GM19452 (cell line): ENCODE data around the gene GHITM.
"Not testable (repeated sequence)": the region's sequence is repeated elsewhere in the genome, so short reads cannot be mapped to it uniquely, and the experiment has no call there.

Experiments
- ATAC-seq: cut with Tn5 transposase; IDR thresholded peaks from one replicate; pipeline ENCODE4 v1.9.1; 2021; ENCODE audit not compliant: unreplicated experiment

Gene GHITM

DNA sequence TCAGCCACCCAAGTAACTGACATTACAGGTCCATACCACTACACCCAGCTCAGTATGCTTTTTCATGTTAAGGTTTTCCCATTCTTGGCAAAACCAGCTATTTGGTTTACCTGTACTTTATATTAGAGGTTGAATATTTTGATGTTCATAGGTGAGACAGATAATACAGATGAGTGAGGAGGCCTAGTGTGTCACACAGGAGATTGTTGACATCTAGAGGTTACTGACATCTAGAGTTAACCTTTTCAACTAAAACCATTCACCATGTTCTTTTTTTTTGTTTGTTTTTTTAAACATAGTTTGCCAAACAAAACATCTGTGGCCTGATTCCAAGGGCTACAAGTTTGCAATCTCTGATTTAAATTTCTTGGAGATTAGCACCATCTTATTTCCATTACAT is 8.0 kb downstream of the GHITM start:
- no peak for ATAC-seq

DNA sequence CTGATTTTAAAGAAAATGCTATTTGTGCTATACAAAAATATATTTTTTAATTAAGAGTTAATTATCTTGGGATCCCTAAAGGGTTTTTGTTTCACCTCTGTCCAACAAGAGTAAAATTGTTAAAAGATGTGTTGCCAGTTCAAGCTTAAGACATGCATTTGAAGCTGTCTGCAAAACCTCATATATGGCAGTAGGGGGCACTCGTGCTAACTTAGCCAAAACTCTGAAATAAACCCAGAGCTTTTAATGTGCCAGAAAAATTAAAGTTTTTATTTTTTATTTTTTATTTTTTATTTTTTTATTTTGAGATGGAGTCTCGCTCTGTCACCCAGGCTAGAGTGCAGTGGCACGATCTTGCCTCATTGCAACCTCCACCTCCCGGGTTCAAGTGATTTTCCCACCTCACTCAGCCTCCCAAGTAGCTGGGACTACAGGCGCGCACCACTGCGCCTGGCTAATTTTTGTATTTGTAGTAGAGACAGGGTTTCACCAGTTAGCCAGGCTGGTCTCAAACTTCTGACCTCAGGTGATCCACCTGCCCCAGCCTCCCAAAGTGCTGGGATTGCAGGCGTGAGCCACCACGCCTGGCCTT is 8.8 kb downstream of the GHITM start:
- ATAC-seq: not testable (repeated sequence)

DNA sequence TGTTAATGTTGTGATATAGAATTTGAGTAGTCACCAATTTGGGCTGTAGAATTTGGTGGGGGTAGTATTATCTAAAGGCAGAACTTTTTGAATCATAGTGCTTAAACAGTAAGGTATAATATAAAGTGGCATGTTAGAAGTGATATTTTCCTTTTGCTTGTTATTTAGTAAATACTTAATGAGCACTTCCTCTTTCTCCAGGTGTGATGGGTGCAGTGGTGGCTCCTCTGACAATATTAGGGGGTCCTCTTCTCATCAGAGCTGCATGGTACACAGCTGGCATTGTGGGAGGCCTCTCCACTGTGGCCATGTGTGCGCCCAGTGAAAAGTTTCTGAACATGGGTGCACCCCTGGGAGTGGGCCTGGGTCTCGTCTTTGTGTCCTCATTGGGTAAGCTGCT is 10.5 kb downstream of the GHITM start:
- no peak for ATAC-seq

GRCh38 chr10:84152769-84153168 is 13.5 kb downstream of the GHITM start:
- ATAC-seq: no peak

- ATAC-seq: no peak
Observed at GRCh38 chr10:84155521-84155920, 16.2 kb downstream of the GHITM start.

GRCh38 chr10:84156009-84156408 is 16.7 kb downstream of the GHITM start:
- ATAC-seq: no peak

DNA sequence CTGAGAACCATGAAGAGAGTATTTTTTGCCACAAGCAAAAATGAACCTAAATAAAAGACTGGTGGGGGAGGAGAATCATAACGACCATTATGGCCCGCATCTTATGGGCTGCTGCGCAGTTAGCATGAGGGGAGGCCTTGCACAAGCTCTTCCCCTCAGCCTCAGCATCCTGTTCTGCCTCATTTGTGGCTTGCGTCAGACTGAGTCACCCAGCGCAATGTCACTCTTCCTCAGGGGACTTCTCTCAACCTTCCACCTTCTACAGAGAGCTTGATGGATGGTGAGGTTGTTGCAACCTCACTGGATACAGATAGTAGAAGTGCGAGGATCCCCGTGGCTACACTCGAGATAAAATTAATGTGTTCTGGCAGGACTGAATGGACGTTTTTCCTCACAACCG is 17.5 kb downstream of the GHITM start:
- no peak for ATAC-seq

GRCh38 chr10:84158061-84158460 is 18.8 kb downstream of the GHITM start:
- no peak for ATAC-seq

GRCh38 chr10:84158550-84158949 is 19.2 kb downstream of the GHITM start:
- ATAC-seq: no peak

DNA sequence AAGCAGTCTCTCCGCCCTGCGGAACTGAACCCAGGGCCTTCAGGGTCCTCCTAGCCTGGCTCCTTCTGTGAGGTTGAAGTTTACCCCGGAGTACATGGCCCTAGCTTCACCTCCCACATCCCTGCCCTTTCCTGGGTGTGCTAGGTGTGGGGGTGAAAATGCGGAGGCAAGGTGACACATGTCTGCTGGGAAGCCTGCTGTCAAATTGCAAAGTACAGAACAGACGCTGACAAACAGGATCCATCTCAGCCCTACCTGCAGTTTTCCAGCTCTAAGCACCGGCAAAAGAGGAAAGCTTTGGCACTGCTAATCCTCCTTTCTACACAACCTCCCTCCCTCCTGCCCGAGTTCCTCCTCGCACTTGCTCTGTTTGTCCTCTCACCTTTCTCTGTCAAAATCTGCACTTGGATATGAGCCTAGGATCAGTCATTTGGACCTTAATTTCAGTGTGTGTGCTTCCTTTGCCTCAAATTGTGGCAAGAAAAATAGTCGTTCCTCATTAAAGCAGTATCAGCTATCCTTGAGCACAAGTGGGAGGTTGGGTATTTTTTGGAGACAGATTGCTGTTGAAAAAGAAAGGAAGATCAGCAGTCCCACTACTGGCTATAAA is 19.9 kb downstream of the GHITM start:
- no peak for ATAC-seq

- ATAC-seq: no peak
Observed at GRCh38 chr10:84160663-84161362, 21.5 kb downstream of the GHITM start.

- no peak for ATAC-seq
Observed at GRCh38 chr10:84163996-84164395, 24.7 kb downstream of the GHITM start.

GRCh38 chr10:84164442-84164841 is 25.1 kb downstream of the GHITM start:
- no peak for ATAC-seq

- peak; percentile 38 for ATAC-seq
Observed at GRCh38 chr10:84166620-84167288, 27.4 kb downstream of the GHITM start.

DNA sequence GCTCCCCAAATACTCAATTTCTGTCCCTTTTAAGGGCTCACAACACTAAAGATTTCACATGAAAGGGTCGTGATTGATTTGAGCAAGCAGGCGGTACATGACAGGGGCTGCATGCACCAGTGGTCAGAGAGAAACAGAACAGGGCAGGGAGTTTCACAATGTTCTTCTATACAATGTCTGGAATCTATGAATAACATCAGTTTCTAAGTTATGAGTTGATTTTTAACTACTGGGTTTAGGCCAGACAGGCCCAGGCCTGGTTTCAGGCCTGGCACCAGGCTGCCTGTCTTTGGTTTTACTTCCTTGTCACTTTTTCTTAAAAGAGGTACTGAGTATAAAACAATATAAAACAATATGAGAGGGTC is 28.0 kb downstream of the GHITM start:
- peak; percentile 11 for ATAC-seq

DNA sequence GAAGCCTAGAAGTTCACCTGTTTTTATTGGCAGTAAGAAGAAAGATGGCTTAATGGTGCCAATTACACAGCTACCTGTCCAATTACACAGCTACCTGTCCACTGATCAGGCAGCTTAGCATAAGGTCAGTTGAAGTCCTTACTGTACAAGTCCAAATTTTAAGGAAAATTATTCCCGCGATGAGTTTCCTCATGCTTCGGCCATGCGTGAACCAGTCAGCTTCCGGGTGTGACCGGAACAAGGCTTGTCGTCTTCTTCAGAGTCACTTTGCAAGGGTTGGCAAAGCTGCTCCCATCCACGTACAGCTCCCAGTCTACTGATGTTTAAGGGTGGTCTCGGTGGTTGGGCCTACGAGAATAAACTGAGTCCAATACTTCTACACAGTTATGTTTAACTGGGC is 29.1 kb downstream of the GHITM start:
- ATAC-seq: not testable (repeated sequence)

DNA sequence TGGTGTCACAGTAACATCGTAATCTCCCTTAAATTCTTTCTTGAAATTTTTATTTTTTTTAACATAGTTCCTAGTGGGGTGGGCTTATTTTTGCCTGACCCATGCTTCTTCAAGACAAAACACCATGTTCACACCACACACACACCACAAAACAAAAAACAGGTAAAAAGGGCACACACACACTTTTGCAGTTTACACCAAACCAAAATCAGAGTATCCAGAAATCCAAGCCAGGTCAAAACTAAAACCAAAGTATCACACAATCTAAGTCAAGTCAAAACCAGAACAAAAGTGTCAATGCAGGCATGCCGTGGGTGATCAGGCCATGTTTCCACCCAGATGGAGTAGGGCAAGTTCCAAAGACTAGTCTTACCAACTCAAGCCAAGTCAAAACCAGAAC is 31.9 kb downstream of the GHITM start:
- ATAC-seq: not testable (repeated sequence)

DNA sequence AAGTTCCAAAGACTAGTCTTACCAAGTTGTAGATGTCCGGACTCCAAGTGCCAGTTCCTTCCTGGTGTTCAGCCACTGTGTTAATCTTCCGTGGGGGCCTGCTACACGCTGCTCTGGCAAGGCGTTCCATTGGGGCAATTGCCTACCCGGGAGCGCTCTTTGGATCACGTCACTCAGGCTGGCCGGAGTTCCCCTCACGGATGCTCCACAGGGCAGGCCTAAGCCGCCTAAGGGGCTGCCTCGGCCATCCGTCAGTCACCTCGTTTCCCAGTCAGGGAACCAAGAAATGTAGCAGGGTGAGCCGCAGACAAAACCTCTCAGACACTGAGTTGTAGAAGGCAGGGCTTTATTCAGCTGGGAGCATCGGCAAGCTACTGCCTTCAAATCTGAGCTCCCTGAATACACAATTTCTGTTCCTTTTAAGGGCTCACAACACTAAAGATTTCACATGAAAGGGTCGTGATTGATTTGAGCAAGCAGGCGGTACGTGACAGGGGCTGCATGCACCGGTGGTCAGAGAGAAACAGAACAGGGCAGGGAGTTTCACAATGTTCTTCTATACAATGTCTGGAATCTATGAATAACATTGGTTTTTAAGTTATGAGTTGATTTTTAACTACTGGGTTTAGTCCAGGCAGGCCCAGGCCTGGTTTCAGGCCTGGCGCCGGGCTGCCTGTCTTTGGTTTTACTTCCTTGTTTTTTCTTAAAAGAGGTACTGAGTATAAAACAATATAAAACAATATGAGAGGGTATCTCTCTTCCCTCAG is 32.6 kb downstream of the GHITM start:
- peak; percentile 34 for ATAC-seq

DNA sequence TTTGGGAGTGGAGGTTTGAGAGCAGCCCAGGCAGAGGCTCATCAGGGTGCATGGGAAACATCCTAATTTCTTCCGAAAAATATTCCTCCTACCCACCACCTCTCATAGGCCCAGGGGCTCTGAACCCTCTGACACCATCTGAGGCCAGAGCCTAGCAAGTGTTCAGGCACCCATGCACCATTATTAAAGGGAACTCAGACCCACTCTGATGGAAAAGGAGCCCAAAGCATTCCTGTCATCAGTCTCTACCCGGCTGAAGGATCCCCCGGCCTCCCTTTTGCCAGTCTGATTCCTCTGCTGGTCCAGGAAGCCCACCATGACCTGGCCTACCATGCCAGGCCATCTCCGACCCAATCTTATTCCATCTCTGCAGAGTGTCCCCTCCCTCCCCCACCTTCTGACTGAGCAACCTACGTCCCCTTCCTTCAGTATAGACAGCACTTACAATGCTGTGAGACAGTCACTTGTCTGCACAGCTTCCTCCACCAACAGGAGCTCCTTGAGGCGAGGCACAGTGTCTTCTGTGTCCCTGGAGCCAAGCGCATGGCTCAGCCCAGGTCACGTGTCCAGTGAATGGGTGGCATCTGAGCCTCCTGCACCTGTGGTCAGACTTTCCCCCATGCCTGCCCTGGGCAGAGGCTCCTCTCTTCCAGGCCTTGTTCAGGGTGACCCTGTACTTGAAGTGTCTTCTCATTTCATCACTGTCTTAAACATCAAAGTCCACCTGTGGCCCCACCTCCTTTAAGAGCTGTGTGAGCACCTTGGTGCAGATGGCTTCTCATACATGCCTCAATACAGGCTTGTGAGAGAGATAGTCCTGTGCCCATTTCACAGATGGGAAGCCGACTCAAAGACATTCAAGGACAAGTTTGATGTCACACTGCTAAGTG is 33.4 kb downstream of the GHITM start:
- peak; percentile 64 for ATAC-seq

DNA sequence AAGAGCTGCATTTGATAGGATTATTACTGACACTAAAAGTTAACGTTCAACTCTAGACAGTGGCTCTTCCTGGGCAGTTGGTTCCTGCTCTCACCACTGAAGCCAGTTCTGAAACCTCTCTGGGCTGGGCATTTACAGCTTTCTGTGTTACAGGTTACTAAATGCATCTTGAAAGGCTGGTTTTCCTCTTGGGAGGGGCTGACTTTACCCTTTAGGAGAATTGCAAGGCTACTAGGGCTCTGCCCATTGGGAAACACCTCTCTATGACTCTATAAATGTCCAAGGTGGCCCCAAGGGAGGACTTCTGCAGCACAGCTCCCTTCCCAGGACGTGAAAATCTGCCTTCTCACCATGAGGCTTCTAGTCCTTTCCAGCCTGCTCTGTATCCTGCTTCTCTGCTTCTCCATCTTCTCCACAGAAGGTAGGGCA is 34.2 kb downstream of the GHITM start, which contains the start of gene GPR15LG:
Gene GPR15LG, plus strand, starts transcription at position 301 of the 429 bp plus-strand sequence. Its CDS starts 51 bp downstream, at position 352.
- peak; percentile 35 for ATAC-seq
